ENCODE results near the gene ADAMTS9.

GRCh38 chr3:64489361-64490044, 198.3 kb downstream of the ADAMTS9 start:
- no peak for TF ChIP-seq POLR2A (IDR thresholded peaks at IDR 0.05)
- TF ChIP-seq CTCF (IDR thresholded peaks at IDR 0.05), result no peak
